TTC549 (cell line): Measurements from ENCODE around the gene HEATR3.
"Not testable (repeated sequence)": the region's sequence is repeated elsewhere in the genome, so short reads cannot be mapped to it uniquely, and the experiment has no call there.

Experiments used
- FAIRE-seq: peaks from 2 replicates; lab custom pipeline; 2012; peaks lifted over from hg19 to GRCh38; lab: Jason Lieb, UNC

Gene HEATR3

GRCh38 chr16:50102051-50102746 lies 36.4 kb downstream of the HEATR3 start:
- no peak for FAIRE-seq

GRCh38 chr16:50103764-50104163 lies 38.0 kb downstream of the HEATR3 start:
- FAIRE-seq: no peak

- no peak for FAIRE-seq
These were observed 48.8 kb downstream of the HEATR3 start for GRCh38 chr16:50114357-50115129.

GRCh38 chr16:50120711-50121110 lies 54.9 kb downstream of the HEATR3 start:
- no peak for FAIRE-seq

GRCh38 chr16:50121278-50121677 lies 55.5 kb downstream of the HEATR3 start:
- FAIRE-seq: no peak

GRCh38 chr16:50121721-50122445 lies 56.1 kb downstream of the HEATR3 start:
- FAIRE-seq: no peak

GRCh38 chr16:50123417-50123816 lies 57.6 kb downstream of the HEATR3 start:
- no peak for FAIRE-seq

GRCh38 chr16:50124769-50125168 lies 59.0 kb downstream of the HEATR3 start:
- no peak for FAIRE-seq

- FAIRE-seq: no peak
These were observed 60.4 kb downstream of the HEATR3 start for GRCh38 chr16:50126183-50126582.

- FAIRE-seq: not testable (repeated sequence)
These were observed 66.8 kb downstream of the HEATR3 start for GRCh38 chr16:50132571-50132970.

- FAIRE-seq: no peak
These were observed 67.4 kb downstream of the HEATR3 start for GRCh38 chr16:50133214-50133613.

- no peak for FAIRE-seq
These were observed 70.6 kb downstream of the HEATR3 start for GRCh38 chr16:50136399-50136798.

- FAIRE-seq: no peak
These were observed 71.5 kb downstream of the HEATR3 start for GRCh38 chr16:50137268-50137667.

- no peak for FAIRE-seq
These were observed 73.8 kb downstream of the HEATR3 start for GRCh38 chr16:50139580-50139979.

- FAIRE-seq: no peak
These were observed 78.4 kb downstream of the HEATR3 start for GRCh38 chr16:50144211-50144610.

- no peak for FAIRE-seq
These were observed 81.0 kb downstream of the HEATR3 start for GRCh38 chr16:50146479-50147435.

GRCh38 chr16:50151322-50151721 lies 85.6 kb downstream of the HEATR3 start:
- FAIRE-seq: no peak

GRCh38 chr16:50151756-50152155 lies 86.0 kb downstream of the HEATR3 start:
- FAIRE-seq: no peak

GRCh38 chr16:50152351-50152806 lies 86.6 kb downstream of the HEATR3 start:
- FAIRE-seq: no peak

- FAIRE-seq: no peak
These were observed 87.2 kb downstream of the HEATR3 start, which contains the start of gene TENT4B for GRCh38 chr16:50152807-50153595. Gene TENT4B, plus strand, starts transcription at chr16:50153306. Its CDS starts 316 bp downstream, at chr16:50153622.
